Peyer's patch (tissue), 4 donors: ENCODE results near the gene CLEC16A. TPM values are rescaled to one million over a fixed set of nuclear protein-coding genes. Genes with fewer than 3 reads are reported as not detected.

ENCODE experiments used
- DNase-seq, 3 donors: peaks; one replicate each; pipeline ENCODE4 v3.0.0-alpha.2; 2017 to 2019
- H3K27ac ChIP-seq, 4 donors: fragments of 200-600 bp; sonication (generic); one replicate each; pipeline ENCODE4 v1.5.1; 2016 to 2019
- H3K27me3 ChIP-seq, 2 donors: fragments of 200-600 bp; sonication (generic); one replicate each; pipeline ENCODE4 v1.5.1; 2019
- H3K36me3 ChIP-seq, 3 donors: fragments of 200-600 bp; sonication (generic); one replicate each; pipeline ENCODE4 v1.5.1; 2016 to 2019
- H3K4me1 ChIP-seq, 4 donors: fragments of 200-600 bp; sonication (generic); one replicate each; pipeline ENCODE4 v1.5.1; 2016 to 2019
- H3K4me3 ChIP-seq, 4 donors: fragments of 200-600 bp; sonication (generic); 1 replicate in 3 of 4; 2 replicates in 1 of 4; pipeline ENCODE4 v1.5.1; 2016 to 2019; ENCODE audit warnings: mild to moderate bottlenecking in 1 of 4
- H3K9me3 ChIP-seq, 4 donors: fragments of 200-600 bp; sonication (generic); one replicate each; pipeline ENCODE4 v1.5.1; 2016 to 2019; ENCODE audit warnings: mild to moderate bottlenecking in 1 of 4
- CTCF ChIP-seq, 6 experiments: fragments of 450-650 bp in 4 of 6; fragments of 200-600 bp in 2 of 6; sonication (generic) in 1 of 6; IDR thresholded peaks; one replicate each; pipeline ENCODE4 v1.5.1; 2017 to 2019; ENCODE audit warnings: antibody characterized with exemption in 6 of 6, mild to moderate bottlenecking in 3 of 6, moderate library complexity in 1 of 6
- POLR2A ChIP-seq, 2 donors: fragments of 450-650 bp; IDR thresholded peaks; one replicate each; pipeline ENCODE4 v1.5.1; 2017; ENCODE audit warnings: antibody characterized with exemption in 2 of 2, mild to moderate bottlenecking in 2 of 2, moderate library complexity in 2 of 2
- total RNA-seq, 4 donors: library from RNA; depleted of rRNA; stranded (reverse); fragments of >200 nt; gene quantifications; one replicate each; pipeline ENCODE4 v1.1.0, GENCODE V29; 2016

CLEC16A gene
- total RNA-seq, 4 donors from 2014 or later = 37.8 to 139 (median 64.3) TPM

GRCh38 chr16:11211977-11212797 is 267.8 kb downstream of the CLEC16A start:
- H3K4me1 ChIP-seq = no peaks in the 10 kb centered on the region
- TF ChIP-seq POLR2A (IDR thresholded peaks at IDR 0.05) (no peak), CTCF (IDR thresholded peaks at IDR 0.05) (no peak)
- no peak overlapping the region for H3K4me3 ChIP-seq
- peaks cover 0 to 10% (median 5%) of the 10 kb centered on the region in 4 donors for H3K9me3 ChIP-seq
- no peak overlapping the region for H3K27ac ChIP-seq
- no peaks in the 10 kb centered on the region for H3K36me3 ChIP-seq
- DNase-seq = no peak
- H3K27me3 ChIP-seq = no peaks in the 10 kb centered on the region

DNA sequence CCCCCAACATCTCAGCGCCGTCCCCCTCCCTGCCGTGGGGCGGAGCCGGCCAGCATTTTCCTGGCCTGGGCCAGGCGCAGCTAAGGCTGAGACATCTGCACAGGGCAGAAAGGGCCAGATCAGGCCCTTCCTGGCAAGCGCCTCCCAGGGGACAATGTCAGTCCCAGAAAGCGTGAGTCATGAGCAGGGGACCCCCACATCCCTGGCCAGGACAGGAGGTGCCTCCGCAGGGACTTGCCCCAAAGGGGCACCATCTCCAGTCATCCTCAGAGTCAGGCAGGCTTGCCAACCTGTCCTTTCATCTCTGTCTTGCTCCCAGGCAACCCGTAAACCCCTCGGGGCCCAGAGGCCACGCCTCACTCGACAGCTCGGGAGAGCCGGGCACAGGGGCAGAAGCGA is 268.4 kb downstream of the CLEC16A start:
- Histone ChIP-seq H3K4me1 (no peaks in the 10 kb centered on the region), H3K4me3 (no peak overlapping the region), H3K27me3 (no peaks in the 10 kb centered on the region), H3K9me3 (peaks cover 0 to 7% (median 3%) of the 10 kb centered on the region in 4 donors), H3K27ac (no peak overlapping the region), H3K36me3 (no peaks in the 10 kb centered on the region)
- DNase-seq = no peak
- no peak for TF ChIP-seq CTCF (IDR thresholded peaks at IDR 0.05)
- TF ChIP-seq POLR2A (IDR thresholded peaks at IDR 0.05) = no peak

DNA sequence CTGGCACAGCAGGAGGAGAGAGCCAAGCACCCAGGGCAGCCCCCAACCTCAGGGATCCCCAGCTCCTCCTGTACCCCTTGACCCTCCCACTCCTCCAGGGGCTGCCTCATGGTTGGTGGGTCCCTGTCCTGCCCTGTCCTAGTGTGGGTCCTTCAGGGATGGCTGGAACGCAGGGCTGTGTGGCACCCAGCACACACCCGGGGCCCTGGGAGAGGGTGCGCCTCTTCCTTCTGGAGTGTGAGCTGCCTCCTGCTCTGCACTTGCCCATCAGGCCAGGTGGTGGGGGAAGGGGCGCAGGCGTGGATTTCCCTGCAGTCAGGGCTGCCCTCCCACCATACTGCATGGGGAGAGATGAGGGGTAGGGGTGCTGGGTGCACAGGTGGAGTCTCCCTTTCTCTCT is 269.0 kb downstream of the CLEC16A start:
- TF ChIP-seq POLR2A (IDR thresholded peaks at IDR 0.05) (no peak), CTCF (IDR thresholded peaks at IDR 0.05) (no peak)
- H3K27me3 ChIP-seq = no peaks in the 10 kb centered on the region
- peaks cover 0 to 11% (median 2%) of the 10 kb centered on the region in 4 donors for H3K9me3 ChIP-seq
- DNase-seq = no peak
- H3K27ac ChIP-seq = no peak overlapping the region
- H3K4me1 ChIP-seq = no peaks in the 10 kb centered on the region
- no peak overlapping the region for H3K4me3 ChIP-seq
- no peaks in the 10 kb centered on the region for H3K36me3 ChIP-seq

DNA sequence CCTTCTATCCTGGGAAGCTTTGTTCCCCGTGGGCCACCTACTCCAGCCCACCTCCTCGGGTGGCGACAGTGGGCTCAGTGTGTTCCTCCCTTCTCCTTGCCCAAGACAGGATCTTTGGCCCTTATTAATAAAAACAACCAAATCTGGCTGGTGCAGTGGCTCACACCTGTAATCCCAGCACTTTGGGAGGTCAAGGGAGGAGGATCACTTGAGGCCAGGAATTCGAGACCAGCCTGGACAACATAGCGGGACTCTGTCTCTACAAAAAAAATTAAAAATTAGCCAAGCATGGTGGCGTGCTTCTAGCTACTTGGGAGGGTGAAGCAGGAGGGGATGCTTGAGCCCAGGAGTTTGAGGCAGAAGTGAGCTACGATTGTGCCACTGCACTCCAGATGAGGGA is 269.4 kb downstream of the CLEC16A start:
- Histone ChIP-seq H3K4me3 (no peak overlapping the region), H3K4me1 (no peaks in the 10 kb centered on the region), H3K27ac (no peak overlapping the region), H3K36me3 (no peaks in the 10 kb centered on the region), H3K9me3 (peaks cover 0 to 11% (median 2%) of the 10 kb centered on the region in 4 donors), H3K27me3 (no peaks in the 10 kb centered on the region)
- TF ChIP-seq POLR2A (IDR thresholded peaks at IDR 0.05) = no peak
- TF ChIP-seq CTCF (IDR thresholded peaks at IDR 0.05) = no peak
- DNase-seq = no peak

- Histone ChIP-seq H3K4me1 (no peaks in the 10 kb centered on the region), H3K36me3 (no peaks in the 10 kb centered on the region), H3K9me3 (peaks cover 0 to 11% (median 2%) of the 10 kb centered on the region in 4 donors), H3K4me3 (no peak overlapping the region), H3K27ac (no peak overlapping the region), H3K27me3 (no peaks in the 10 kb centered on the region)
- no peak for TF ChIP-seq POLR2A (IDR thresholded peaks at IDR 0.05)
- TF ChIP-seq CTCF (IDR thresholded peaks at IDR 0.05) = no peak
- DNase-seq = no peak
Observed at GRCh38 chr16:11215935-11216556, 271.7 kb downstream of the CLEC16A start.
